HepG2 (cell line): Measurements from ENCODE around the gene PNKP. TPM values are rescaled to one million over a fixed set of nuclear protein-coding genes. Genes with fewer than 3 reads are reported as not detected.
A peak's percentile ranks its signal among the peaks of the same experiment; 100 is the strongest.

ENCODE experiments used
- EZH2 ChIP-seq: conservative IDR thresholded peaks from 2 replicates; pipeline ENCODE4 v1.6.1; 2012; ENCODE audit warnings: mild to moderate bottlenecking, low read depth, low read length, moderate library complexity
- GFI1 ChIP-seq: sonication (generic); formaldehyde crosslinking; IDR thresholded peaks from 2 replicates; pipeline ENCODE4 v1.5.0; 2020; ENCODE audit warnings: missing genetic modification reagents, mild to moderate bottlenecking, borderline replicate concordance
- GZF1 ChIP-seq: sonication (generic); formaldehyde crosslinking; IDR thresholded peaks from 2 replicates; pipeline ENCODE4 v1.5.1; 2020; ENCODE audit warnings: mild to moderate bottlenecking, missing genetic modification reagents
- JUN ChIP-seq: sonication (generic); formaldehyde crosslinking; IDR thresholded peaks from 2 replicates; pipeline ENCODE4 v1.4.0; 2020; ENCODE audit warnings: mild to moderate bottlenecking, missing genetic modification reagents
- MLLT10 ChIP-seq: sonication (generic); formaldehyde crosslinking; IDR thresholded peaks from 2 replicates; pipeline ENCODE4 v1.4.0; 2020; ENCODE audit warnings: missing genetic modification reagents
- MZF1 ChIP-seq: sonication (generic); formaldehyde crosslinking; IDR thresholded peaks from 2 replicates; pipeline ENCODE4 v1.8.1; 2023; ENCODE audit warnings: mild to moderate bottlenecking, missing genetic modification reagents, borderline replicate concordance
- NFE2L1 ChIP-seq: sonication (generic); formaldehyde crosslinking; IDR thresholded peaks from 2 replicates; pipeline ENCODE4 v1.4.0; 2020; ENCODE audit warnings: missing genetic modification reagents, mild to moderate bottlenecking, borderline replicate concordance
- SMARCE1 ChIP-seq: fragments of 450-650 bp; IDR thresholded peaks from 2 replicates; pipeline ENCODE4 v1.6.1; 2017; ENCODE audit warnings: borderline replicate concordance
- ZFYVE20 ChIP-seq: sonication (generic); formaldehyde crosslinking; IDR thresholded peaks from 2 replicates; pipeline ENCODE4 v1.8.0; 2023; ENCODE audit warnings: low read depth, mild to moderate bottlenecking, moderate library complexity, missing genetic modification reagents, borderline replicate concordance
- ZNF33A ChIP-seq: sonication (generic); formaldehyde crosslinking; IDR thresholded peaks from 2 replicates; pipeline ENCODE4 v1.5.1; 2020; ENCODE audit warnings: missing genetic modification reagents, mild to moderate bottlenecking, moderate library complexity, borderline replicate concordance
- ZNF670 ChIP-seq: sonication (generic); formaldehyde crosslinking; IDR thresholded peaks from 2 replicates; pipeline ENCODE4 v1.8.0; 2022; ENCODE audit warnings: mild to moderate bottlenecking, missing genetic modification reagents, borderline replicate concordance
- ZNF782 ChIP-seq: sonication (generic); formaldehyde crosslinking; IDR thresholded peaks from 2 replicates; pipeline ENCODE4 v1.4.0; 2020; ENCODE audit warnings: missing genetic modification reagents, mild to moderate bottlenecking, borderline replicate concordance
- ZNF883 ChIP-seq: sonication (generic); formaldehyde crosslinking; IDR thresholded peaks from 2 replicates; pipeline ENCODE4 v1.5.1; 2020; ENCODE audit warnings: mild to moderate bottlenecking, missing genetic modification reagents; ENCODE audit errors: not compliant biosample characterization
- polyA plus RNA-seq, 8 experiments: library from polyadenylated mRNA; depleted of rRNA in 3 of 8; stranded (reverse) in 7 of 8; unstranded in 1 of 8; fragments of >200 nt; fragmentation: Illumina TruSeq in 4 of 8; extraction: Trizol in 4 of 8; gene quantifications; 2 replicates each; pipeline versions ENCODE4 v1.2.1 to v1.2.3, GENCODE V29; 2011 to 2016; ENCODE audit warnings: low read depth in 4 of 8, missing spikeins in 1 of 8, mixed read lengths in 1 of 8; ENCODE audit not compliant: insufficient read depth in 1 of 8
- total RNA-seq, 5 experiments: library from RNA; depleted of rRNA; stranded (reverse); fragments of >200 nt; fragmentation: Illumina TruSeq; extraction: Trizol; gene quantifications; 2 replicates each; pipeline ENCODE4 v1.2.3, GENCODE V29; 2016; ENCODE audit warnings: low read depth in 1 of 5
- TF ChIP-seq, protein P1 (sequence below): sonication (generic); formaldehyde crosslinking; IDR thresholded peaks from one replicate; pipeline ENCODE4 v1.5.1; 2020; ENCODE audit warnings: mild to moderate bottlenecking, missing genetic modification reagents; ENCODE audit errors: not compliant biosample characterization
- TF ChIP-seq, protein P2 (sequence below): sonication (generic); formaldehyde crosslinking; IDR thresholded peaks from 2 replicates; pipeline ENCODE4 v1.4.0; 2020; ENCODE audit warnings: missing genetic modification reagents

The PNKP gene
- total and polyA plus RNA-seq, 2 of the 13 experiments (the other 11 are each of a cell fraction or from before 2014, with no cell fraction given), result 12.7 to 27.1 TPM

DNA sequence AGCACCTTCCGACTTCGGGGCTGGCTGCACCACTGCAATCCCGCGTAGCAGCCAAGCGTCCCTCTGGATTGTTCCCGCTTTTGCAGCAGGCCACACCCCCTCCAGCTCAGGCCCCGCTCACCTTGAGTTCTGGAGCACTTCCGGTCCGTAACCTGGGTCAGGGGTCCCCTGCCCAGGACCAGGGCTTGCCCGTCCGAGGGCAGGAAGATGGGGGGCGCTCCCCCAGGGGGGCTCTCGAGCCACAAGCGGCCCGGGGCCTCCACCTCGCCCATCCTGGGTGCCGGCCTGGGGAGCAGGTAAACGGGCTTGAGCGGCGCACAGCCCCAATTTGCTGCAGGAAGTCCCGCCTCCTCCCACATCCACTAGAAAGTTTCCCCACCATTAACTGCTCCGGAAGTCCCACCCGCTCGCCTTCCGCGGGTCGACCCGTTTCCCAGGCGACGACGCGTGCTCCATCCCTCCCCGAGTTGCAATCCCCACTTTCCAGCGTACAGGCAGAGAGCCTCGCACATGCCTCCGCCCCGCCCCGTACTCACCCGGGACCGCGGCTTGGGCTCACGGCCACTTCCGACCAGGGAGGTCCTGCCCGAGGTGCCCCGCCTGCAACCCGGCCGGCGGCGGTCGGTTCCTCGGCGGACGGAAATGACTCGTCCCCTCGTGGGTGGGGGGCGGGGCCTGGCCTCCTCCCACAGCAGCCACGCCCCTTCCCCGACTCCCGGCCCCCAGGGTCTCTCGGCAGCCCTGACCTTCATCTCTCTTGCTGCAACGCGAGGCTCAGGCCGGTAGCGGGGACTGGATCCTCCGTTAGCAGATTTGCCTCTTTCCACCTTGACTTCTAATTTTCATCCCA is at the start of gene PNKP (continued):
- no peak for TF ChIP-seq SMARCE1
- TF ChIP-seq ZNF883 (CRISPR knock-in tag), result peak; percentile 86
- TF ChIP-seq MLLT10, result no peak
- TF ChIP-seq, protein P1, sequence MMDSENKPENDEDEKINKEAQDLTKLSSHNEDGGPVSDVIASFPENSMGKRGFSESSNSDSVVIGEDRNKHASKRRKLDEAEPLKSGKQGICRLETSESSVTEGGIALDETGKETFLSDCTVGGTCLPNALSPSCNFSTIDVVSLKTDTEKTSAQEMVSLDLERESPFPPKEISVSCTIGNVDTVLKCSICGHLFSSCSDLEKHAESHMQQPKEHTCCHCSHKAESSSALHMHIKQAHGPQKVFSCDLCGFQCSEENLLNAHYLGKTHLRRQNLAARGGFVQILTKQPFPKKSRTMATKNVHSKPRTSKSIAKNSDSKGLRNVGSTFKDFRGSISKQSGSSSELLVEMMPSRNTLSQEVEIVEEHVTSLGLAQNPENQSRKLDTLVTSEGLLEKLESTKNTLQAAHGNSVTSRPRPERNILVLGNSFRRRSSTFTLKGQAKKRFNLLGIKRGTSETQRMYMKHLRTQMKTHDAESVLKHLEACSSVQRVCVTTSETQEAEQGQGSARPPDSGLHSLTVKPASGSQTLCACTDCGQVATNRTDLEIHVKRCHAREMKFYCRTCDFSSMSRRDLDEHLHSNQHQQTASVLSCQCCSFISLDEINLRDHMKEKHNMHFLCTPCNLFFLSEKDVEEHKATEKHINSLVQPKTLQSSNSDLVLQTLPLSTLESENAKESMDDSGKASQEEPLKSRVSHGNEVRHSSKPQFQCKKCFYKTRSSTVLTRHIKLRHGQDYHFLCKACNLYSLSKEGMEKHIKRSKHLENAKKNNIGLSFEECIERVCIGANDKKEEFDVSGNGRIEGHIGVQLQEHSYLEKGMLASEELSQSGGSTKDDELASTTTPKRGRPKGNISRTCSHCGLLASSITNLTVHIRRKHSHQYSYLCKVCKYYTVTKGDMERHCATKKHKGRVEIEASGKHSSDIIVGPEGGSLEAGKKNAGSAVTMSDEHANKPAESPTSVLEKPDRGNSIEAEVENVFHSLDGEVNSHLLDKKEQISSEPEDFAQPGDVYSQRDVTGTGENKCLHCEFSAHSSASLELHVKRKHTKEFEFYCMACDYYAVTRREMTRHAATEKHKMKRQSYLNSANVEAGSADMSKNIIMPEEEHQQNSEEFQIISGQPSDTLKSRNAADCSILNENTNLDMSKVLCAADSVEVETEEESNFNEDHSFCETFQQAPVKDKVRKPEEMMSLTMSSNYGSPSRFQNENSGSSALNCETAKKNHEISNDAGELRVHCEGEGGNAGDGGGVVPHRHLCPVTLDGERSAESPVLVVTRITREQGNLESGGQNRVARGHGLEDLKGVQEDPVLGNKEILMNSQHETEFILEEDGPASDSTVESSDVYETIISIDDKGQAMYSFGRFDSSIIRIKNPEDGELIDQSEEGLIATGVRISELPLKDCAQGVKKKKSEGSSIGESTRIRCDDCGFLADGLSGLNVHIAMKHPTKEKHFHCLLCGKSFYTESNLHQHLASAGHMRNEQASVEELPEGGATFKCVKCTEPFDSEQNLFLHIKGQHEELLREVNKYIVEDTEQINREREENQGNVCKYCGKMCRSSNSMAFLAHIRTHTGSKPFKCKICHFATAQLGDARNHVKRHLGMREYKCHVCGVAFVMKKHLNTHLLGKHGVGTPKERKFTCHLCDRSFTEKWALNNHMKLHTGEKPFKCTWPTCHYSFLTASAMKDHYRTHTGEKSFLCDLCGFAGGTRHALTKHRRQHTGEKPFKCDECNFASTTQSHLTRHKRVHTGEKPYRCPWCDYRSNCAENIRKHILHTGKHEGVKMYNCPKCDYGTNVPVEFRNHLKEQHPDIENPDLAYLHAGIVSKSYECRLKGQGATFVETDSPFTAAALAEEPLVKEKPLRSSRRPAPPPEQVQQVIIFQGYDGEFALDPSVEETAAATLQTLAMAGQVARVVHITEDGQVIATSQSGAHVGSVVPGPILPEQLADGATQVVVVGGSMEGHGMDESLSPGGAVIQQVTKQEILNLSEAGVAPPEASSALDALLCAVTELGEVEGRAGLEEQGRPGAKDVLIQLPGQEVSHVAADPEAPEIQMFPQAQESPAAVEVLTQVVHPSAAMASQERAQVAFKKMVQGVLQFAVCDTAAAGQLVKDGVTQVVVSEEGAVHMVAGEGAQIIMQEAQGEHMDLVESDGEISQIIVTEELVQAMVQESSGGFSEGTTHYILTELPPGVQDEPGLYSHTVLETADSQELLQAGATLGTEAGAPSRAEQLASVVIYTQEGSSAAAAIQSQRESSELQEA (CRISPR knock-in tag), result no peak
- TF ChIP-seq, protein P2, sequence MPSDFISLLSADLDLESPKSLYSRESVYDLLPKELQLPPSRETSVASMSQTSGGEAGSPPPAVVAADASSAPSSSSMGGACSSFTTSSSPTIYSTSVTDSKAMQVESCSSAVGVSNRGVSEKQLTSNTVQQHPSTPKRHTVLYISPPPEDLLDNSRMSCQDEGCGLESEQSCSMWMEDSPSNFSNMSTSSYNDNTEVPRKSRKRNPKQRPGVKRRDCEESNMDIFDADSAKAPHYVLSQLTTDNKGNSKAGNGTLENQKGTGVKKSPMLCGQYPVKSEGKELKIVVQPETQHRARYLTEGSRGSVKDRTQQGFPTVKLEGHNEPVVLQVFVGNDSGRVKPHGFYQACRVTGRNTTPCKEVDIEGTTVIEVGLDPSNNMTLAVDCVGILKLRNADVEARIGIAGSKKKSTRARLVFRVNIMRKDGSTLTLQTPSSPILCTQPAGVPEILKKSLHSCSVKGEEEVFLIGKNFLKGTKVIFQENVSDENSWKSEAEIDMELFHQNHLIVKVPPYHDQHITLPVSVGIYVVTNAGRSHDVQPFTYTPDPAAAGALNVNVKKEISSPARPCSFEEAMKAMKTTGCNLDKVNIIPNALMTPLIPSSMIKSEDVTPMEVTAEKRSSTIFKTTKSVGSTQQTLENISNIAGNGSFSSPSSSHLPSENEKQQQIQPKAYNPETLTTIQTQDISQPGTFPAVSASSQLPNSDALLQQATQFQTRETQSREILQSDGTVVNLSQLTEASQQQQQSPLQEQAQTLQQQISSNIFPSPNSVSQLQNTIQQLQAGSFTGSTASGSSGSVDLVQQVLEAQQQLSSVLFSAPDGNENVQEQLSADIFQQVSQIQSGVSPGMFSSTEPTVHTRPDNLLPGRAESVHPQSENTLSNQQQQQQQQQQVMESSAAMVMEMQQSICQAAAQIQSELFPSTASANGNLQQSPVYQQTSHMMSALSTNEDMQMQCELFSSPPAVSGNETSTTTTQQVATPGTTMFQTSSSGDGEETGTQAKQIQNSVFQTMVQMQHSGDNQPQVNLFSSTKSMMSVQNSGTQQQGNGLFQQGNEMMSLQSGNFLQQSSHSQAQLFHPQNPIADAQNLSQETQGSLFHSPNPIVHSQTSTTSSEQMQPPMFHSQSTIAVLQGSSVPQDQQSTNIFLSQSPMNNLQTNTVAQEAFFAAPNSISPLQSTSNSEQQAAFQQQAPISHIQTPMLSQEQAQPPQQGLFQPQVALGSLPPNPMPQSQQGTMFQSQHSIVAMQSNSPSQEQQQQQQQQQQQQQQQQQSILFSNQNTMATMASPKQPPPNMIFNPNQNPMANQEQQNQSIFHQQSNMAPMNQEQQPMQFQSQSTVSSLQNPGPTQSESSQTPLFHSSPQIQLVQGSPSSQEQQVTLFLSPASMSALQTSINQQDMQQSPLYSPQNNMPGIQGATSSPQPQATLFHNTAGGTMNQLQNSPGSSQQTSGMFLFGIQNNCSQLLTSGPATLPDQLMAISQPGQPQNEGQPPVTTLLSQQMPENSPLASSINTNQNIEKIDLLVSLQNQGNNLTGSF (CRISPR knock-in tag), result no peak
- no peak for TF ChIP-seq MZF1 (CRISPR knock-in tag)
- 0 out of 2 replicates have a peak, but pooled peaks have one; percentile 5 for TF ChIP-seq ZNF670 (CRISPR knock-in tag)
- no peak for TF ChIP-seq EZH2
- peak; percentile 24; the same call in 1 of the 2 replicates for TF ChIP-seq GFI1
- no peak; the same call in 1 of the 2 replicates for TF ChIP-seq JUN (CRISPR knock-in tag)
- no peak for TF ChIP-seq NFE2L1 (CRISPR knock-in tag)
- no peak for TF ChIP-seq ZNF33A
- TF ChIP-seq ZFYVE20 (CRISPR knock-in tag), result no peak
- TF ChIP-seq GZF1 (CRISPR knock-in tag), result 0 out of 2 replicates have a peak, but pooled peaks have one; percentile 10
- TF ChIP-seq ZNF782 (CRISPR knock-in tag), result peak; percentile 45; the same call in 1 of the 2 replicates
